ENCODE data around the gene GAPDHS.

Gene GAPDHS

GRCh38 chr19:35498220-35498619 is 35.0 kb upstream of the GAPDHS start:
- H3K36me3 ChIP-seq (ENCODE audit: control insufficient read depth in 2 of 2, insufficient read depth in 2 of 2, low read length in 2 of 2), result no peaks in the 10 kb centered on the region
- H3K4me1 ChIP-seq (ENCODE audit: control insufficient read depth, insufficient read depth, low read length), result peaks cover 6% of the 10 kb centered on the region
- no peak overlapping the region for H3K27ac ChIP-seq (ENCODE audit: low read length)

GRCh38 chr19:35498984-35499527 is 34.2 kb upstream of the GAPDHS start:
- Histone ChIP-seq H3K4me3 (ENCODE audit: low read length in 2 of 2) (no peak overlapping the region), H3K27me3 (ENCODE audit: control insufficient read depth in 1 of 2, insufficient read depth in 2 of 2, low read length in 2 of 2) (peaks cover 0 to 3% of the 10 kb centered on the region in 2 donors), H3K36me3 (ENCODE audit: control insufficient read depth in 2 of 2, insufficient read depth in 2 of 2, low read length in 2 of 2) (no peaks in the 10 kb centered on the region), H3K27ac (ENCODE audit: low read length) (no peak overlapping the region), H3K9ac (ENCODE audit: low read length in 2 of 2) (no peak overlapping the region), H3K4me1 (ENCODE audit: control insufficient read depth, insufficient read depth, low read length) (peaks cover 6% of the 10 kb centered on the region), H3K9me3 (ENCODE audit: control insufficient read depth in 2 of 2, low read length in 2 of 2) (no peaks in the 10 kb centered on the region)

More at GRCh38 chr19:35498220-35498619, 35.0 kb upstream of the GAPDHS start:
- Histone ChIP-seq H3K9me3 (ENCODE audit: control insufficient read depth in 2 of 2, low read length in 2 of 2) (no peaks in the 10 kb centered on the region), H3K9ac (ENCODE audit: low read length in 2 of 2) (no peak overlapping the region), H3K4me3 (ENCODE audit: low read length in 2 of 2) (no peak overlapping the region), H3K27me3 (ENCODE audit: control insufficient read depth in 1 of 2, insufficient read depth in 2 of 2, low read length in 2 of 2) (peaks cover 0 to 3% of the 10 kb centered on the region in 2 donors)

GRCh38 chr19:35500611-35501010 is 32.6 kb upstream of the GAPDHS start:
- Histone ChIP-seq H3K9ac (ENCODE audit: low read length in 2 of 2) (no peak overlapping the region), H3K9me3 (ENCODE audit: control insufficient read depth in 2 of 2, low read length in 2 of 2) (no peaks in the 10 kb centered on the region), H3K36me3 (ENCODE audit: control insufficient read depth in 2 of 2, insufficient read depth in 2 of 2, low read length in 2 of 2) (no peaks in the 10 kb centered on the region), H3K27me3 (ENCODE audit: control insufficient read depth in 1 of 2, insufficient read depth in 2 of 2, low read length in 2 of 2) (peaks cover 0 to 2% of the 10 kb centered on the region in 2 donors), H3K27ac (ENCODE audit: low read length) (no peak overlapping the region), H3K4me3 (ENCODE audit: low read length in 2 of 2) (no peak overlapping the region), H3K4me1 (ENCODE audit: control insufficient read depth, insufficient read depth, low read length) (peaks cover under 1% of the 10 kb centered on the region)

GRCh38 chr19:35501684-35502083 is 31.6 kb upstream of the GAPDHS start:
- Histone ChIP-seq H3K9me3 (ENCODE audit: control insufficient read depth in 2 of 2, low read length in 2 of 2) (no peaks in the 10 kb centered on the region), H3K4me3 (ENCODE audit: low read length in 2 of 2) (no peak overlapping the region), H3K36me3 (ENCODE audit: control insufficient read depth in 2 of 2, insufficient read depth in 2 of 2, low read length in 2 of 2) (no peaks in the 10 kb centered on the region), H3K9ac (ENCODE audit: low read length in 2 of 2) (no peak overlapping the region), H3K27me3 (ENCODE audit: control insufficient read depth in 1 of 2, insufficient read depth in 2 of 2, low read length in 2 of 2) (peaks cover 0 to 2% of the 10 kb centered on the region in 2 donors), H3K27ac (ENCODE audit: low read length) (no peak overlapping the region), H3K4me1 (ENCODE audit: control insufficient read depth, insufficient read depth, low read length) (no peaks in the 10 kb centered on the region)

- Histone ChIP-seq H3K9me3 (ENCODE audit: control insufficient read depth in 2 of 2, low read length in 2 of 2) (no peaks in the 10 kb centered on the region), H3K36me3 (ENCODE audit: control insufficient read depth in 2 of 2, insufficient read depth in 2 of 2, low read length in 2 of 2) (no peaks in the 10 kb centered on the region), H3K27ac (ENCODE audit: low read length) (no peak overlapping the region), H3K9ac (ENCODE audit: low read length in 2 of 2) (no peak overlapping the region), H3K4me1 (ENCODE audit: control insufficient read depth, insufficient read depth, low read length) (no peaks in the 10 kb centered on the region), H3K4me3 (ENCODE audit: low read length in 2 of 2) (no peak overlapping the region), H3K27me3 (ENCODE audit: control insufficient read depth in 1 of 2, insufficient read depth in 2 of 2, low read length in 2 of 2) (peaks cover 5 to 9% of the 10 kb centered on the region in 2 donors)
These were observed 30.5 kb upstream of the GAPDHS start for GRCh38 chr19:35502751-35503150.

GRCh38 chr19:35506011-35506410 is 27.2 kb upstream of the GAPDHS start:
- no peak overlapping the region for H3K4me3 ChIP-seq (ENCODE audit: low read length in 2 of 2)
- no peak overlapping the region for H3K27ac ChIP-seq (ENCODE audit: low read length)
- H3K4me1 ChIP-seq (ENCODE audit: control insufficient read depth, insufficient read depth, low read length), result peaks cover 10% of the 10 kb centered on the region
- H3K9me3 ChIP-seq (ENCODE audit: control insufficient read depth in 2 of 2, low read length in 2 of 2), result no peaks in the 10 kb centered on the region
- H3K9ac ChIP-seq (ENCODE audit: low read length in 2 of 2), result no peak overlapping the region
- H3K36me3 ChIP-seq (ENCODE audit: control insufficient read depth in 2 of 2, insufficient read depth in 2 of 2, low read length in 2 of 2), result no peaks in the 10 kb centered on the region
- H3K27me3 ChIP-seq (ENCODE audit: control insufficient read depth in 1 of 2, insufficient read depth in 2 of 2, low read length in 2 of 2), result peaks cover 29 to 33% of the 10 kb centered on the region in 2 donors

GRCh38 chr19:35507561-35507960 is 25.7 kb upstream of the GAPDHS start:
- Histone ChIP-seq H3K4me1 (ENCODE audit: control insufficient read depth, insufficient read depth, low read length) (peaks cover 10% of the 10 kb centered on the region), H3K27ac (ENCODE audit: low read length) (no peak overlapping the region), H3K4me3 (ENCODE audit: low read length in 2 of 2) (no peak overlapping the region), H3K27me3 (ENCODE audit: control insufficient read depth in 1 of 2, insufficient read depth in 2 of 2, low read length in 2 of 2) (peaks cover 36 to 39% of the 10 kb centered on the region in 2 donors), H3K9ac (ENCODE audit: low read length in 2 of 2) (no peak overlapping the region), H3K36me3 (ENCODE audit: control insufficient read depth in 2 of 2, insufficient read depth in 2 of 2, low read length in 2 of 2) (no peaks in the 10 kb centered on the region), H3K9me3 (ENCODE audit: control insufficient read depth in 2 of 2, low read length in 2 of 2) (no peaks in the 10 kb centered on the region)

- H3K9ac ChIP-seq (ENCODE audit: low read length in 2 of 2), result no peak overlapping the region
- no peak overlapping the region for H3K4me3 ChIP-seq (ENCODE audit: low read length in 2 of 2)
- peaks cover 10% of the 10 kb centered on the region for H3K4me1 ChIP-seq (ENCODE audit: control insufficient read depth, insufficient read depth, low read length)
- peaks cover 38 to 44% of the 10 kb centered on the region in 2 donors for H3K27me3 ChIP-seq (ENCODE audit: control insufficient read depth in 1 of 2, insufficient read depth in 2 of 2, low read length in 2 of 2)
- H3K9me3 ChIP-seq (ENCODE audit: control insufficient read depth in 2 of 2, low read length in 2 of 2), result no peaks in the 10 kb centered on the region
- H3K27ac ChIP-seq (ENCODE audit: low read length), result no peak overlapping the region
- no peaks in the 10 kb centered on the region for H3K36me3 ChIP-seq (ENCODE audit: control insufficient read depth in 2 of 2, insufficient read depth in 2 of 2, low read length in 2 of 2)
These were observed 25.1 kb upstream of the GAPDHS start for GRCh38 chr19:35508129-35508528.

GRCh38 chr19:35509018-35509652 is 24.1 kb upstream of the GAPDHS start:
- no peaks in the 10 kb centered on the region for H3K36me3 ChIP-seq (ENCODE audit: control insufficient read depth in 2 of 2, insufficient read depth in 2 of 2, low read length in 2 of 2)
- H3K27ac ChIP-seq (ENCODE audit: low read length), result no peak overlapping the region
- peaks cover 10% of the 10 kb centered on the region for H3K4me1 ChIP-seq (ENCODE audit: control insufficient read depth, insufficient read depth, low read length)
- no peaks in the 10 kb centered on the region for H3K9me3 ChIP-seq (ENCODE audit: control insufficient read depth in 2 of 2, low read length in 2 of 2)
- peaks cover 38 to 50% of the 10 kb centered on the region in 2 donors for H3K27me3 ChIP-seq (ENCODE audit: control insufficient read depth in 1 of 2, insufficient read depth in 2 of 2, low read length in 2 of 2)
- peak overlapping the region in 1 of 2 donors; percentile 29 for H3K9ac ChIP-seq (ENCODE audit: low read length in 2 of 2)
- H3K4me3 ChIP-seq (ENCODE audit: low read length in 2 of 2), result no peak overlapping the region

- Histone ChIP-seq H3K36me3 (ENCODE audit: control insufficient read depth in 2 of 2, insufficient read depth in 2 of 2, low read length in 2 of 2) (no peaks in the 10 kb centered on the region), H3K27me3 (ENCODE audit: control insufficient read depth in 1 of 2, insufficient read depth in 2 of 2, low read length in 2 of 2) (peaks cover 41 to 52% of the 10 kb centered on the region in 2 donors), H3K4me1 (ENCODE audit: control insufficient read depth, insufficient read depth, low read length) (peaks cover 10% of the 10 kb centered on the region), H3K4me3 (ENCODE audit: low read length in 2 of 2) (peak overlapping the region; percentile 31 to 70), H3K27ac (ENCODE audit: low read length) (no peak overlapping the region), H3K9me3 (ENCODE audit: control insufficient read depth in 2 of 2, low read length in 2 of 2) (no peaks in the 10 kb centered on the region), H3K9ac (ENCODE audit: low read length in 2 of 2) (peak overlapping the region; percentile 8 to 13)
These were observed 23.2 kb upstream of the GAPDHS start for GRCh38 chr19:35509861-35510625.

- no peak overlapping the region for H3K9ac ChIP-seq (ENCODE audit: low read length in 2 of 2)
- H3K27me3 ChIP-seq (ENCODE audit: control insufficient read depth in 1 of 2, insufficient read depth in 2 of 2, low read length in 2 of 2), result peaks cover 40 to 52% of the 10 kb centered on the region in 2 donors
- H3K36me3 ChIP-seq (ENCODE audit: control insufficient read depth in 2 of 2, insufficient read depth in 2 of 2, low read length in 2 of 2), result no peaks in the 10 kb centered on the region
- H3K27ac ChIP-seq (ENCODE audit: low read length), result no peak overlapping the region
- no peaks in the 10 kb centered on the region for H3K9me3 ChIP-seq (ENCODE audit: control insufficient read depth in 2 of 2, low read length in 2 of 2)
- H3K4me3 ChIP-seq (ENCODE audit: low read length in 2 of 2), result peak overlapping the region in 1 of 2 donors; percentile 70
- H3K4me1 ChIP-seq (ENCODE audit: control insufficient read depth, insufficient read depth, low read length), result peaks cover 10% of the 10 kb centered on the region
These were observed 22.7 kb upstream of the GAPDHS start for GRCh38 chr19:35510626-35510964.

All from stomach smooth muscle (tissue), 2 donors.